Measurements from ENCODE around the gene SIK1.
"Not testable (repeated sequence)": the region's sequence is repeated elsewhere in the genome, so short reads cannot be mapped to it uniquely, and the experiment has no call there.

SIK1 gene

DNA sequence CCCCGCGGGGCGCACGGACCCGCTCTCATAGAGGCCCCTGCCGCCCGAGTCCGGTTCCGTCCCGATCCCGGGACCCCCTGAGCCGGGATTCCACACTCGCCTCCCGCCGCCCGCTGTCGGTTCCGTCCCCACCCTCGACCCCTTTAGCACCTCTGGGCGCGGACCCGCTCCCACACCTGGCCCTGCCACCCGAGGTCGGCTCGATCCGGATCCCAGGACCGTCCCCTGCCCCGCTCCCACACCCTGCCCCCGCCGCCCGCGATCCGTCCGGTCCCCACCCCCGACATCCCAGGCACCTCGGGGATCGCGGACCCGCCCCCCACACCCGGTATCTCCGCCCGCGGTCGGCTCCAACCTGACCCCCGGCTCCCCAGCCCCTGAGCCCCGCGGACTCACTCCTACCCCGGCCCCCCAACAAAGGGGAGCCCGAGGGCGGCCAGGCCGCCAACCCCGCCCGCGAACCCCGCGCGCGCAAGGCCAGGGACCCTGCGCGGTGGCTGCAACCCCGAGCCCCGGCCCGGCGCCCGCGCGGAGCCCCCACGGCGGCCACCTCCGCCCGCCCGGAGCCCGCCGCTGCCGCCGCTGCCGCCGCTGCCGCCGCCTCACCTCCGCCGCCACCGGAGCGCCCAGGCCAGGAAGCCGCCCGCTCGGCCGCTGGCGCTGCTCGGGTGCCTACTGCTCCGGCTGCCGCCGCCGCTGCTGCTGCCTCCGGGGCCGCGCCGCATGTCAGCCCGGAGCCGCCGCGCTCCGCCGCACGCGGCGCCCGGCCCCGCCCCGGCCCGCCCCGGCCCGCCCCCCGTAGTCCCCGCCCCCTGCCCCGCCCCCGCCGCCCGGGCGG, at the start of gene SIK1:
Gene SIK1, minus strand, starts transcription at position 728 of the 838 bp plus-strand sequence. CDS start 953 bp downstream, outside the sequence.
- DNase-seq, result not testable (repeated sequence)

DNA sequence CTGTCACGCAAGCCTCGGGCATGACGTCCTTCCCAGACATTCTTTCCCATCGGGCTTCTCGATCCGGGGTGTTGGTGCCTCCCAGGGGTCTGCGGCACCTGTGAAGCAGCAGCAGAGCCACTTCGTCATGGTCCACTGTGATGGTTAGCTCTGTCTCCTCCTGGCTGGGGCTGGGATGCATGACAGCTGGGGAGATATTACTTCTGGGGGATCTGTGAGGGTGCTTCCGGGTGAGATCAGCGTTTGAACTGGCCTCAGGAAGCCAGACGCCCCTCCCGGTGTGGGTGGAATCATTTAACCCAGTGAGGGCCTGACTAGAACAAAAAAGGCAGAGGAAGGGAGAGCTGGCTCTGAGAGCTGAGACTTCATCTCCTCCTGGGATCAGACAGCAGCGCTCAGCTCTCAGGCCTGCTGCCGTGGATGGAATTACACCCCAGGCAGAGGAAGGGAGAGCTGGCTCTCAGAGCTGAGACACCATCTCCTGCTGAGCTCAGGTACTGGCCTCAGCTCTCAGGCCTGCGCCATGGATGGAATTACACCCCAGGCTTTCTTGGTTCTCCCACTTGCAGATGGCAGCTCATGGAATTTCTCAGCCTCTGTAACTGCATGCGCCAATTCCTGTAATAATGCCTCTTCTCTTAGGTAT, 44.8 kb upstream of the SIK1 start:
- DNase-seq, result not testable (repeated sequence)

DNA sequence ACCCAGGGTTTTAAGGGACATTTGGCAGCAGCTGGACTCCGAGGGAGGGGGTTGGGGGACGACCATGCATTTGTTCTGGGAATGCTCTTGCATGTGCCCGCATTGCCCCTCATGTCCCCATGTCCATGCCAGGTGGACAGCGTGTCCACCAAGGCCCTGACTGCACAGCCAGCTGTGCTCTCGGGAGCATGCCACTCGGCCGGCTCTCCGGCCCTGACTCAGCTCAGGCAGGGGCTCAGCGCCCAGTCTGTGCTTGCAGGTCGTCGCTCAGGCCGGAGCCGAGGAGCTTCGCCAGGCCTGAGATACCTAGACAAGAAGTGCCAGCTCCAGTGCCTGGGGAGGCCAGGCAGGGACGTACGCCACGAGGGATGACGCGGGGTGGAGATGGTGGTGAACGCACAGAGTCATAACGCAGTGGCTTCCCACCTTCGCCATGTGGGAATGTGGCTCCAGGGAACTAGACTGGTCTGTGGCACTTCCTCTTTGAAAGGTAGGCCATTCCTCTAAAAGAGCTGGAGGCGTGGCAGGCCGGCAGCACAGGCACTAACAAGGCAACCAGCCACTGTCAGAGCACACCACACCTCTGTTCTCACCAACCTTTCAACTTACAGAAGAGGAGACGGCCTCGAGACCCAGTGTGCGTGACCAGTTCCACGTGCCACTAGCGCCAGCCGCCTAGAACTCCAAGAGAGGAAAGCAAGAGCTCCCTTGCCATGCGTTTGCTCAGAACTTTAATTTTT, 43.0 kb upstream of the SIK1 start:
- not testable (repeated sequence) for DNase-seq

DNA sequence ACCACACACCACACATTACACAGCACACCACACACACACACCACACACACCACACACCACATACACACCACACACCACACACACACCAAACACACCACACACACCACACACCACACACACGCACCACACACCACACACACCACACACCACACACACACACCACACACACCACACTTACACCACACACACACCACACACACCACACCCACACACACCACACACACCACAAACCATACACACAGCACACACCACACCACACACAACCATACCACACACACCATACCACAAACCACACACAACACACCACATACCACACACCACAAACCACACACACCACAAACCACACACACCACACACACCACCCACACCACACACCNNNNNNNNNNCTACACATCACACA, 40.9 kb upstream of the SIK1 start:
- DNase-seq, result no peak

DNA sequence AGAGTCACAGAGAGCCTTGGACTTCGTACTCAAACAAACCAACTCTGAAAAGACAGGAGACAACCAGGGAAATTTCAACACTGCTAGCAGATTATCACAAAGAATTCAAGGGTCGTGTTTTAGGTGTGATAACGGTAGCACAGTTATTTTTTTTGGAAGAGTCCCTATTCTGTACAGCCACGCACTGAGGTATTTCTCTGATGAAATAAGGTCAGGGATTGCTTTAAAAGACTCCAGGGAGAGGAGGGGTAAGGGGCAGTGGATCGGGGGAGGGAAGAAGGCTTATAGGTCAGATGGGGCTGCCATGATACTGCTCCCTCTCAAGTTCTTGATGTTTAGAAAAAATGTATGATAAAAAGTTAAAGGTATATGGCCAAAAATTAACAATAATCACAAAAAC, 38.2 kb upstream of the SIK1 start:
- not testable (repeated sequence) for DNase-seq

DNA sequence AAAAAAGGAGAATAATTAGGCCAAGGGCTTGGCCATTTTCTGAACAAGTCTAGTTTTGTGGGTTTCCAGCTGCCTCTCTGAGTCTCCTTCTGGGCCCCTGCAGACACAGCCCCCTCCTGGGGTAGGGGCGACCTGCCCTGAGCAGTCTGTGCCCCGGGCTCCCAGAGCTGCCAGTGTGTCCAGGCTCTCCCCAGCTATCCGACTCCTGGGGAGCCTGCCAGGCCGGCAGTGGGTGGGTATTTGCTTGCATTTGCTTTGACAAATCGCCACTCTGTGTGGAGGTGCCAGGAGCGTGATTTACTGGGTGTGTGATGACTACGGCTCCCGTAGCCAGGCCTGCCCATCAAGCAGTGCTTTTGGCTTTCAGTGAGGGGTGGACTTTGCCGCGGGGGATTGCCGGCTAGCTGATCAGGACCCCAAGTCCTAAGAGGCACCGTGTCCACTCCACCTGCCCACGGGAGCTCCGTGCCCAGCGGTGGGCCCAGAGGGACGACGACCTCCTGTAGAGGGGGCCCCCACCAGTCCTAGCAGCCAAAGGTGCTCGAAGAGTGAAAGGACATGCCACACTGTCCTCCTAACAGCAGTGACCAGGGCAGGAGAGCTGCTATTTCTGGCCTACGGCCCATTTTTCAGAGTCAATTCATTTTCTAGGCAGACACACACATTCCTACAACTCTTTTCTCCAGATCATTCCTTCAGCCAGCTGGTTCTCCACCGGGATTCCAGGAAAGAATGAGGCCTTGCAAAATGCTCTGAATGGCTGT, 36.7 kb upstream of the SIK1 start:
- DNase-seq, result not testable (repeated sequence)

DNA sequence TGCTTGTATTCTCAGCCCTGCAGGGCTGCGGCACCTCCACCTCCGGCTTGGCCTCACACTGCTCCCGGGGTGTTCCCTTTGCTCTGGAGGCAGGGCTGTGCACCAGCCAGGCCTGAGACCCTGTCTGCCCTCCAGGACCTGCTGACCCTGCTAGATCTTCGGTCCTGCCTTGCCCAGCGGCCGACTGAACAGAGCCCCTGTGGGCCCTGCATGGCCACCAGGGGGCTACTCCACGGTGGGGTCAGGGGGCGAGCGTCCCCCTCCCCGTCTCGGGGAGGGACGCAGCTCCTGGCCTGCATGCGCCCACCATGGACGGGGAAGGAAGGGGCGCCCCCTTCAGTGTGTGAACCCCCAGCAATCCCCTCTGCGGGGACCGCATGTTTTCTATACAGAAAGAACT, 36.0 kb upstream of the SIK1 start:
- not testable (repeated sequence) for DNase-seq

DNA sequence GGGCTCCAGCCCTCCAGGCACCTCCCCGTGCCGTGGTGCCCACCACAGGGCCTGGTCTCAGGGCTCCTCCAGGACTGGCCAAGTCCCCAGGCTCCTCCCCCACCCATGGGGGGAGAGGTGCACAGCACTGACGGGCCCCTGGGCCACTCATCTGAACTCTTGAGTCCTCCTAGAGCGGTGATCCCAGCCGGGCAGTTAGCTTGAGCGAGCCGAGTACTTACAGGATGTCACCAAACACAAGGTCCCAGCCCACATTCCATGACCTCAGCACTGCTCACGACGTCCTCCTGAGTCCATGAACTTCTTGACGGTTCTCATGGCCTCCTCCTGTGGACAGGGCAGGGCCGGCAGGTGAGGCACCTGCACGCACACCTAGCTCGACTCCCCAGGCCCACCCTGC, 33.5 kb upstream of the SIK1 start:
- DNase-seq, result not testable (repeated sequence)

DNA sequence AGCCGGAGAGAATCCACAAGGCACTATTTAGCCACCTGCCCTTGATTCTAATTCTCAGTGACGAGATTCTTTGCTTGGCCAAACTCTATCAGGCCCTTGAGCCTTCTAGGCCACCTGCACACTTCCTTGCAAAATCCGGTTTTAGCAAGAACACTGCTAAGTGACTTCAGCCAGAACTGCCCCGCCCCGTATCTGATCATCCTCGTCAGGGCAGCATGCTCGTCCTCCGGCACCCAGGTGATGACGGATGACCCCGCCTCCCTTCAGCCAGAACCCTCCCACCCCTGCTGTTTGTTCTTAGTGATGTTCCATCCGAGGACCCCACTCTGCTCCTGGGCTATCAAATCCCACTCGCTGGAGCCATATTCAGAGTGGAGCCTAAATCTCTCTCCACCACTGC, 32.1 kb upstream of the SIK1 start:
- not testable (repeated sequence) for DNase-seq

DNA sequence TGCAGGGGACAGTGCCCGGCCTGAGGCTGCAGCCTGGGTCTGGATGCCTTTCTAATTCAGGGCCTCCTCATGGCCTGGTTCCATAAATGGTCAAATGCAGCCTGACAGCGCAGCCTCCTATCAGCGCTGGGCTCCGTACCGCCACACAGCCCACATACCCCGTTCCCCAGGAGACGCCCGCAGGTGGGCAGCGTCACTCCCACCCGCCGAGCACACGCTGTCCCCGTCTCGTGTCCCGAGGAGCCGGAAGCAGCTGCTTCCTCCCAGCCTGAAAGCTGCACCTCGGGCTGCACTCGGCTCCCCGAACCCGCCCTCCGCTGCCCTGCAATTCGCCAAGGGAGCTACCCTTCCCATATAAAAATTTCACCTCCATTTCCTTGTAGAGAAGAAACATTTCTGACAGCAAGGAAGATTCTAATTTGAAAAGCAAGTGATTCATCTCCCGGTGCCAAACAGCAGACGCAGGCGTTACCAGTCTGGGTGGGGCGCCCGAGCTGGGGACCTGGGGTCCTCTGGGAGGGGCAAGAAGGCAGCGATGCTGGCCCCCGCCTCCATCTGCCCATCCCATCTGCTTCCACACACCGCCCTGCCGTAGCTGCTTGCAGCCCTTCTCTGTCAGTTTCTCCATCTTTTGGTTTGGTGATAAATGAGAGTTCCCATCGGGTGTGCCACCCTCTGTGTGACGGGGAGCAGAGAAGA, 29.8 kb upstream of the SIK1 start:
- not testable (repeated sequence) for DNase-seq

DNA sequence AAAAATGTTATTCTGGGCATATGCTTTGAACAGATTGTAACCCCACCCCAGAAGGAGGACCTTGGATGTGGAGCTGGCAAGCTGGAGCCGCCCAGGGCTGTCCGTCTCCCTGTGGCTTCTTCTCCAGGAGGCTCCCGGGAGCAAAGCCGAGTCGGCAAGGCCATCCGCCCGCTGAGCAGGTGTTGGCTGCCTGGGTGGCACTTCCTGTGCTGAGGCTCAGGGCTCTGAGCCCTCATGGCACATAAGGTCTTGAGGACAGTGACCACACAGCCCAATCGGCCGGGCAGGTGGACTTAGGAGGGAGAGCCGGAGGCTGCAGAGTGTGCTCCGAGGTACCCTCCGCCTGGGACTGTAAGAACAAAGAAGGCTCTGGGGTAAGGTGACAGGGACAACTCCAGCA, 28.8 kb upstream of the SIK1 start:
- not testable (repeated sequence) for DNase-seq

DNA sequence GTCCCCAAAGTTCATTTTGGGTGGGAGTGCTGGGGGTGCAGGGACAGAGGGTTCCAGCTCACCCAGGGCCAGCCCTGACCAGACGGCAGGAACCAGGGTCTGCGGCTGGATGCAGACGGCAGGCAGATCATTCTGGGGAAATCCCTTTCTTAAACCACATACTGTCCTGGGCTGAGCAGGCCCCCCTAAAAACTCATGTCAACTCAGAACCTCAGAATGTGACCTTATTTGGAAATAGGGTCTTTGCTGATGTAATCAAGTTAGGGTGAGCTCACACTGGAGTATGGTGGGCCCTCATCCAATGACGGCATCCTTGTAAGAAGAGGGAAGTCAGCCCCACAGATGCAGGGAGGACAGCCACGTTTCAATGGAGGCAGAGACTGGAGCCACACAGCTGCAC, 27.2 kb upstream of the SIK1 start:
- not testable (repeated sequence) for DNase-seq

DNA sequence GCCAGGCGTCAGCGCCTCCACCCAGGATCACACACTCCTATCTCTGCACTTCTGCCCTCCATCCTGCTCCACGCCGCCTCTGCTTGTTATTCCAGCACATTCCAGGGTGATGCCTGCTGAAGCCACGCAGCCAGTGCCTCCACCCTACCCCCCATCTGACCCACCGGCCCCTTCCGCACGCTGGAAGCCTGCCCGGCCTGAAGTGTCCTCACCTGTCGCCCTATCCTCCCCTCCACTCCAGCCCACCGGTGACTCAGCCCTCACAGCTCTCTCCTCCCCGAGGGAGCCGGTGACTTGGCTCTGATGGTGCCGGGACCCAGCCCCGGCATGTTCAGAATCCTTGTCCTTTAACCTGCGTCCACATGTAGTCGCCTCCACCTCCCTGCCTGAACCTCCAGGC, 24.9 kb upstream of the SIK1 start:
- not testable (repeated sequence) for DNase-seq

DNA sequence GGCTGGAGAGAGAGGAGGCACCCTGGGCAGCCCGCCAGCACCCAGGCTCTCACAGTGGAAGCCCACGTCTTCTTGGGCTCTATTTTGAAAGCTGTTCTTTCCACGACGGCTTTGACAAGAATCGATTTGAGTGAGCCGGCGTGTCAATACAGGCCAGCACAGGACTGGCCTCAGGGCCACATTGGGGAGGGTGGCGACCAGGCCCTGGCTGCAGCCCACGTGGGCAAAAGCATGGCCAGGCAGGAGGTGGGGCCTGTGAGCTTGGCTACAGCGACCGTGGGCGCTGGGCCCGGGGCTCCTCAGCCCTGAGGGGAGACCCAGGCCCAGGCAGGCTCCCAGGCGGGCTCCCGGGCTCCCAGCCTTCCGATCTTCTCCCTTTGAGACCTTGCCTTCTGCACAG, 23.4 kb upstream of the SIK1 start:
- DNase-seq, result not testable (repeated sequence)

DNA sequence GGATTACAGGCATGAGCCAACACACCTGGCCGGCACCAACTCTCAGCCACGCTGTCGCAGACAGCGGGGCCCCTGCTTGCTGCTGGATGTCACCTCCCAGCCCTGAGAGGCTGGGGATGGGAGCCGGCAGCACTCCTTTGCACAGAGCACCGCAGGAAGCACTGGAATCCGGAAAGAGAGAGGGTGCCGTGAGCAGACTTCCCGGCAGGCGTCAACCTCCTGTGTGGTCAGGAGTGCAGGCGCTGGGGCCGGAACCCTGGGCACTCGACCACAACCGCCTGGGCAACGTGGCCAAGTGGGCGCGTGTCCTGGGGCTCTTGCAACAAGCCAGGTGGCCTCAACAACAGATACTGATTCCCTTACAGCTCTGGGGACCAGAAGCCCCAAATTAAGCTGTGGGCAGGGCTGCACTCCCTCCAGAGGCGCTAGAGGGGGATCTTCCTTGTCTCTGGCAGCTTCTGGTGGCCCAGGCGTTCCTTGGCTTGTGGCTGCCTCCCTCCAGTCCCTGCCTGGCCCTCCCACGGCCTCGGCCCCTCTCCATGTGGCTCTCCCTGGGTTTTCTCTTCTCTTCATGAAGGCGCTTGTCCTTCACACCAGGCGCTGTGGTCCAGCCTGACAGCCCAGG, 20.5 kb upstream of the SIK1 start:
- not testable (repeated sequence) for DNase-seq

DNA sequence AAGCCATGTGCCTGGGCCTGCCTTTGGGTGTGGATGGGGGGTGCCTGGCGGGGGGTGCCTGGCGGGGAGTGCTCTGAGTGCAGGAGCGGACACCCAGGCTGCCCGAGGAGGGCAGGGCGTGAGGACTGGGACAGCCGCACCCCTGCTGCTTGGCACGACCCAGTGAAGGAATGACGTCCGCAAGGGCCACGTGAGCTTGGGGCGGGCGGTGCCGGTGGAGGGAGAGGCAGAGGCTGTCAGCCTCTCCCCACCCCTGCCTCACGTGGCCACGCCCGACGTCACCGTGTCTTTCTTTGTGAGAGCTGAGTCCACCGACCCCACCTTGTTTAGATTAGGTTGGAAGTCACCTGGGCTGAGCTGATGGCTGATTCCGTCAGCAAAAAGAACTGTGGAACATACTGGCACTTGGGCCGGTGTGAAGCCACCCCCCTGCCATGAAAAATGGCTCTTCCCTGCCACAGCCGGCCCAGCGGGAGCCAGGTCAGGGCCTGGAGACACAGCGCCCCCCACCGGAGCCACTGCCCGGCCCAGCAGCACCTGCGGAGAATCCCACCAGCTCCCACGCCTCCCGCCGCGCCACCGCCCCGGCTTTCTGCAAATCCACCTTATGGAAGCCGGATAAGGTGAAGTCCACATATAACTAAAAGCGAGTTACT, 19.5 kb upstream of the SIK1 start:
- not testable (repeated sequence) for DNase-seq

DNA sequence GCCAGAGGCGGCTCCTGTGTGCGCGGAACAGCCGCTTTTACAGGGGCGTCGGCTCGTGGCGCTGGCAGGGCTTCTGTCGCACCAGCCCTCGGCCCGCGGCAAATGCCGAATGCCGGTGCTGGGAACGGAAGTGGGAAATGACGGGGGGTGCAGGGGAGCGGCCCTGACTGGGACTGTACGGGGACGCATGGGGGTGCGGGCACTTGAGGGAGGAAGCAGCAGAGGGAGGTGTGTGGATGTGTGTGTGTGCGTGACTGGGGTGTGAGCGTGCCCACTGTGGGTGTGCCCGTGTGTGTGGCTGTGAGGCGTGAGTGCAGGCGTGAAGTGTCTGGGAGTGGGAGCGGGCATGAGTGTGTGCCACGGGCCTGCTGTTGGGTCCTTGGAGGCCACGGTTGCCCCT, 17.6 kb upstream of the SIK1 start:
- DNase-seq, result not testable (repeated sequence)

DNA sequence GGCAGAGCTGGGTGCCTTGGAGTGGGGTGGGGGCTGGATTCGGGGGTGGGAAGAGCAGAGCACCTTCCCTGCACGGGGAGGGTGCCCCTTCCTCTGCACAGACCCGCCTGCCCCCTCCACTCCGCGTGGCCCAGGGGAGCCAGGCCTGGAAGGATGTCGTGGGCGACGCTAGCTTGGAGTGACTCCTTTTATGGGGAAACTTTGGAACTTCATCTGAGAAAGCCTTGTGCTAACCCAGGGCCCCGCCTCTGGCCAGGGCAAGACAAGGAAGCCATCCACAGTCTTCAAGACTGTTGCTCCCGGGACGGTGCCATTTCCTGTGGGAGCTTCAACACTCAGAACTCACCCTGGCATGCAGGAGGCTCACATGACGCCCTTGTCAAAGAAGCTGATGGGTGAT, 15.6 kb upstream of the SIK1 start:
- DNase-seq, result not testable (repeated sequence)

DNA sequence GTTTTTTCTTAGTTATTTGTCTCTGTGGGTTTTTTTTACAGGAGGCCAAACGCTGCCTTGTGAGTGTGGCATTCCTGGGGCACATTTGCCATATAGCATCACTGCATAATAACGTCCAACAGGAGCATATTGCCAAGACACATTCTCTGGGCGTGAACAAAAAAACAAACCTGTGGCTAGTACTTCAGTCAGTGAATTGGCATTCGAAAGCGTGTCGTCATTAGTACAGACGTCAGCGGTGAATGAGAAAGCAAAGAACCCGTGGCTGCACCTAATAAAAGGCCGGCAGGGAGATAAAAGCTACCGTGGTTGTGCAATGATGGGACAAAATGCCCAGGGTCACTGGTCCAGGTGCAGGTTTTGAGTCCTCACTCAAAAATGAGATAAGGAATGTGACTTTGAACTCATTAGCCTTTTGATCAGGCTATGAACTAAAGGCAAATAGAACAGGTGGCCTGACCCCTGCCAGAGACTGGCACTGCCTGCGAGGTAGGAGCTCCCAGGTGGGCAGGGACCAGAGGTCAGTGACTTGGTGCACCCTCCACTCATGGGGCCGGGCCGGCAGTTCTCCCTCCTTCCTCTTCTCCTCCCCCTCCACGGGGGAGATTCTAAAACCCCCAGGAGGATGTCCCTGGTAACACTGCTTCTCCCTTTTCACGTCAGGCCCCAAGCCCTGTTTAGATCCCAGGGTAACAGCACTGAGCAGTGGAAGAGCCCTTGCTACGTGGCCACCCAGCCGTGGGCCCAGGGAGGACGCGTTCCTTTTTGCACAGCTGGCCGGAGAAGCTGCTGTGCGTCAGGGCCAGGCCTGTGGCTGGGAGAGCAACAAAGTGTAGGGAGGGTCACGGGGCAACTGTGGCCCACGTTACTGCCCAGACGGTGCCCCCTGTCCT, 14.2 kb upstream of the SIK1 start:
- DNase-seq, result not testable (repeated sequence)

Data from NCI-H1694 treated with DMSO at 0.1 percent for 48 hours (cell line).